ENCODE measurements around the gene ADD3. TPM values are rescaled to one million over a fixed set of nuclear protein-coding genes. Genes with fewer than 3 reads are reported as not detected.
A peak's percentile ranks its signal among the peaks of the same experiment; 100 is the strongest.

The ADD3 gene
- total and polyA plus RNA-seq, 2 of the 13 experiments (the other 11 are each of a cell fraction or from before 2014, with no cell fraction given): 44.7 to 57.5 TPM

GRCh38 chr10:110076559-110077318 lies 69.0 kb downstream of the ADD3 start (continued):
- no peak for TF ChIP-seq ZNF124 (CRISPR knock-in tag; IDR thresholded peaks at IDR 0.05)
- no peak for TF ChIP-seq TAF15 (IDR thresholded peaks at IDR 0.05; ENCODE audit: low read depth, low read length, poor library complexity, severe bottlenecking)
- TF ChIP-seq PHF21A (CRISPR knock-in tag; IDR thresholded peaks at IDR 0.05): no peak
- no peak for TF ChIP-seq SIN3B (IDR thresholded peaks at IDR 0.05; ENCODE audit: low read length)
- TF ChIP-seq, protein P1, sequence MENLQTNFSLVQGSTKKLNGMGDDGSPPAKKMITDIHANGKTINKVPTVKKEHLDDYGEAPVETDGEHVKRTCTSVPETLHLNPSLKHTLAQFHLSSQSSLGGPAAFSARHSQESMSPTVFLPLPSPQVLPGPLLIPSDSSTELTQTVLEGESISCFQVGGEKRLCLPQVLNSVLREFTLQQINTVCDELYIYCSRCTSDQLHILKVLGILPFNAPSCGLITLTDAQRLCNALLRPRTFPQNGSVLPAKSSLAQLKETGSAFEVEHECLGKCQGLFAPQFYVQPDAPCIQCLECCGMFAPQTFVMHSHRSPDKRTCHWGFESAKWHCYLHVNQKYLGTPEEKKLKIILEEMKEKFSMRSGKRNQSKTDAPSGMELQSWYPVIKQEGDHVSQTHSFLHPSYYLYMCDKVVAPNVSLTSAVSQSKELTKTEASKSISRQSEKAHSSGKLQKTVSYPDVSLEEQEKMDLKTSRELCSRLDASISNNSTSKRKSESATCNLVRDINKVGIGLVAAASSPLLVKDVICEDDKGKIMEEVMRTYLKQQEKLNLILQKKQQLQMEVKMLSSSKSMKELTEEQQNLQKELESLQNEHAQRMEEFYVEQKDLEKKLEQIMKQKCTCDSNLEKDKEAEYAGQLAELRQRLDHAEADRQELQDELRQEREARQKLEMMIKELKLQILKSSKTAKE (CRISPR knock-in tag; IDR thresholded peaks at IDR 0.05; ENCODE audit: borderline replicate concordance): no peak
- TF ChIP-seq HMG20A (CRISPR knock-in tag; IDR thresholded peaks at IDR 0.05; ENCODE audit: borderline replicate concordance): peak; percentile 70; the same call in 1 of the 2 replicates
- TF ChIP-seq RFX5 (IDR thresholded peaks at IDR 0.05; ENCODE audit: low read depth, low read length): no peak
- no peak for TF ChIP-seq ZNF367 (CRISPR knock-in tag; IDR thresholded peaks at IDR 0.05; ENCODE audit: borderline replicate concordance)
- TF ChIP-seq, protein P2, sequence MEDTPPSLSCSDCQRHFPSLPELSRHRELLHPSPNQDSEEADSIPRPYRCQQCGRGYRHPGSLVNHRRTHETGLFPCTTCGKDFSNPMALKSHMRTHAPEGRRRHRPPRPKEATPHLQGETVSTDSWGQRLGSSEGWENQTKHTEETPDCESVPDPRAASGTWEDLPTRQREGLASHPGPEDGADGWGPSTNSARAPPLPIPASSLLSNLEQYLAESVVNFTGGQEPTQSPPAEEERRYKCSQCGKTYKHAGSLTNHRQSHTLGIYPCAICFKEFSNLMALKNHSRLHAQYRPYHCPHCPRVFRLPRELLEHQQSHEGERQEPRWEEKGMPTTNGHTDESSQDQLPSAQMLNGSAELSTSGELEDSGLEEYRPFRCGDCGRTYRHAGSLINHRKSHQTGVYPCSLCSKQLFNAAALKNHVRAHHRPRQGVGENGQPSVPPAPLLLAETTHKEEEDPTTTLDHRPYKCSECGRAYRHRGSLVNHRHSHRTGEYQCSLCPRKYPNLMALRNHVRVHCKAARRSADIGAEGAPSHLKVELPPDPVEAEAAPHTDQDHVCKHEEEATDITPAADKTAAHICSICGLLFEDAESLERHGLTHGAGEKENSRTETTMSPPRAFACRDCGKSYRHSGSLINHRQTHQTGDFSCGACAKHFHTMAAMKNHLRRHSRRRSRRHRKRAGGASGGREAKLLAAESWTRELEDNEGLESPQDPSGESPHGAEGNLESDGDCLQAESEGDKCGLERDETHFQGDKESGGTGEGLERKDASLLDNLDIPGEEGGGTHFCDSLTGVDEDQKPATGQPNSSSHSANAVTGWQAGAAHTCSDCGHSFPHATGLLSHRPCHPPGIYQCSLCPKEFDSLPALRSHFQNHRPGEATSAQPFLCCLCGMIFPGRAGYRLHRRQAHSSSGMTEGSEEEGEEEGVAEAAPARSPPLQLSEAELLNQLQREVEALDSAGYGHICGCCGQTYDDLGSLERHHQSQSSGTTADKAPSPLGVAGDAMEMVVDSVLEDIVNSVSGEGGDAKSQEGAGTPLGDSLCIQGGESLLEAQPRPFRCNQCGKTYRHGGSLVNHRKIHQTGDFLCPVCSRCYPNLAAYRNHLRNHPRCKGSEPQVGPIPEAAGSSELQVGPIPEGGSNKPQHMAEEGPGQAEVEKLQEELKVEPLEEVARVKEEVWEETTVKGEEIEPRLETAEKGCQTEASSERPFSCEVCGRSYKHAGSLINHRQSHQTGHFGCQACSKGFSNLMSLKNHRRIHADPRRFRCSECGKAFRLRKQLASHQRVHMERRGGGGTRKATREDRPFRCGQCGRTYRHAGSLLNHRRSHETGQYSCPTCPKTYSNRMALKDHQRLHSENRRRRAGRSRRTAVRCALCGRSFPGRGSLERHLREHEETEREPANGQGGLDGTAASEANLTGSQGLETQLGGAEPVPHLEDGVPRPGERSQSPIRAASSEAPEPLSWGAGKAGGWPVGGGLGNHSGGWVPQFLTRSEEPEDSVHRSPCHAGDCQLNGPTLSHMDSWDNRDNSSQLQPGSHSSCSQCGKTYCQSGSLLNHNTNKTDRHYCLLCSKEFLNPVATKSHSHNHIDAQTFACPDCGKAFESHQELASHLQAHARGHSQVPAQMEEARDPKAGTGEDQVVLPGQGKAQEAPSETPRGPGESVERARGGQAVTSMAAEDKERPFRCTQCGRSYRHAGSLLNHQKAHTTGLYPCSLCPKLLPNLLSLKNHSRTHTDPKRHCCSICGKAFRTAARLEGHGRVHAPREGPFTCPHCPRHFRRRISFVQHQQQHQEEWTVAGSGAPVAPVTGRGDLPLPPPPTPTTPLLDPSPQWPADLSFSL (CRISPR knock-in tag; IDR thresholded peaks at IDR 0.05): peak; percentile 87
- no peak for TF ChIP-seq ZNF256 (CRISPR knock-in tag; conservative IDR thresholded peaks at IDR 0.05)
- TF ChIP-seq ZNF564 (CRISPR knock-in tag; IDR thresholded peaks at IDR 0.05): no peak
- no peak for TF ChIP-seq ZBTB8A (CRISPR knock-in tag; IDR thresholded peaks at IDR 0.05; ENCODE audit: borderline replicate concordance, low read depth)
- no peak for TF ChIP-seq ZNF768 (CRISPR knock-in tag; IDR thresholded peaks at IDR 0.05)
- TF ChIP-seq BRD4 (CRISPR knock-in tag; IDR thresholded peaks at IDR 0.05): no peak
- no peak for TF ChIP-seq JUN (CRISPR knock-in tag; IDR thresholded peaks at IDR 0.05)
- TF ChIP-seq NR2F6 (IDR thresholded peaks at IDR 0.05): peak; percentile 61
- peak; percentile 34; the same call in 1 of the 2 replicates for TF ChIP-seq NR2F6 (CRISPR knock-in tag; IDR thresholded peaks at IDR 0.05)
- TF ChIP-seq RXRB (CRISPR knock-in tag; IDR thresholded peaks at IDR 0.05; ENCODE audit: borderline replicate concordance): 0 out of 2 replicates have a peak, but pooled peaks have one; percentile 36
- no peak for TF ChIP-seq ZNF253 (CRISPR knock-in tag; IDR thresholded peaks at IDR 0.05; ENCODE audit: borderline replicate concordance)
- TF ChIP-seq ZBTB7A (CRISPR knock-in tag; IDR thresholded peaks at IDR 0.05): no peak
- TF ChIP-seq AGO1 (IDR thresholded peaks at IDR 0.05; ENCODE audit: low read depth, low read length, poor library complexity, severe bottlenecking): no peak
- no peak for TF ChIP-seq MYNN (CRISPR knock-in tag; IDR thresholded peaks at IDR 0.05; ENCODE audit: low read depth)
- TF ChIP-seq GPN1 (CRISPR knock-in tag; IDR thresholded peaks at IDR 0.05; ENCODE audit: borderline replicate concordance): no peak
- 0 out of 2 replicates have a peak, but pooled peaks have one; percentile 24 for TF ChIP-seq ZSCAN29 (CRISPR knock-in tag; conservative IDR thresholded peaks at IDR 0.05)

Data from HepG2 (cell line).